Adipocyte (in vitro differentiated cells): Measurements from ENCODE around the gene ATIC.

ENCODE experiments used
- DNase-seq: peaks from one replicate; pipeline ENCODE4 v3.0.0-alpha.2; 2015; ENCODE audit warnings: low read depth
- H3K27me3 ChIP-seq: replicated peaks from 2 replicates; pipeline ENCODE4 v1.7.0; 2013; ENCODE audit warnings: mild to moderate bottlenecking, low read length, moderate library complexity; ENCODE audit not compliant: control insufficient read depth, insufficient read depth
- H3K36me3 ChIP-seq: 2 replicates; pipeline ENCODE4 v1.7.0; 2013; ENCODE audit warnings: low read length, mild to moderate bottlenecking, moderate library complexity; ENCODE audit not compliant: control insufficient read depth, insufficient read depth, severe bottlenecking
- H3K4me1 ChIP-seq: 2 replicates; pipeline ENCODE4 v1.7.0; 2013; ENCODE audit warnings: mild to moderate bottlenecking, low read length, moderate library complexity; ENCODE audit not compliant: control insufficient read depth, insufficient read depth
- H3K4me3 ChIP-seq: 2 replicates; pipeline ENCODE4 v1.7.0; 2013; ENCODE audit warnings: mild to moderate bottlenecking, low read length, moderate library complexity
- H3K9ac ChIP-seq: 2 replicates; pipeline ENCODE4 v1.7.0; 2013; ENCODE audit warnings: mild to moderate bottlenecking, low read length, moderate library complexity
- H3K9me3 ChIP-seq: 2 replicates; pipeline ENCODE4 v1.7.0; 2013; ENCODE audit warnings: mild to moderate bottlenecking, low read length, moderate library complexity; ENCODE audit not compliant: control insufficient read depth

The ATIC gene

GRCh38 chr2:215315301-215315700 lies 3.4 kb downstream of the ATIC start:
- H3K27me3 ChIP-seq, result no peaks in the 10 kb centered on the region
- H3K4me1 ChIP-seq, result peaks cover 12% of the 10 kb centered on the region
- no peak for DNase-seq
- peaks cover 26% of the 10 kb centered on the region for H3K36me3 ChIP-seq
- H3K4me3 ChIP-seq, result no peak overlapping the region
- H3K9me3 ChIP-seq, result no peaks in the 10 kb centered on the region
- H3K9ac ChIP-seq, result no peak overlapping the region

- Histone ChIP-seq H3K4me1 (peaks cover 12% of the 10 kb centered on the region), H3K36me3 (peaks cover 34% of the 10 kb centered on the region), H3K9ac (no peak overlapping the region), H3K27me3 (no peaks in the 10 kb centered on the region), H3K9me3 (no peaks in the 10 kb centered on the region), H3K4me3 (no peak overlapping the region)
- DNase-seq, result no peak
These were observed 4.5 kb downstream of the ATIC start for GRCh38 chr2:215316336-215316735.

GRCh38 chr2:215319500-215319899 lies 7.6 kb downstream of the ATIC start:
- no peaks in the 10 kb centered on the region for H3K9me3 ChIP-seq
- H3K27me3 ChIP-seq, result no peaks in the 10 kb centered on the region
- no peak overlapping the region for H3K9ac ChIP-seq
- DNase-seq, result no peak
- peaks cover 53% of the 10 kb centered on the region for H3K36me3 ChIP-seq
- H3K4me3 ChIP-seq, result no peak overlapping the region
- H3K4me1 ChIP-seq, result no peaks in the 10 kb centered on the region

GRCh38 chr2:215320102-215320501 lies 8.2 kb downstream of the ATIC start:
- peak; percentile 40 for DNase-seq
- Histone ChIP-seq H3K9ac (no peak overlapping the region), H3K9me3 (no peaks in the 10 kb centered on the region), H3K36me3 (peaks cover 53% of the 10 kb centered on the region), H3K4me1 (no peaks in the 10 kb centered on the region), H3K4me3 (no peak overlapping the region), H3K27me3 (no peaks in the 10 kb centered on the region)

GRCh38 chr2:215320679-215321078 lies 8.8 kb downstream of the ATIC start:
- peaks cover 54% of the 10 kb centered on the region for H3K36me3 ChIP-seq
- no peak overlapping the region for H3K4me3 ChIP-seq
- DNase-seq, result no peak
- no peaks in the 10 kb centered on the region for H3K4me1 ChIP-seq
- no peak overlapping the region for H3K9ac ChIP-seq
- no peaks in the 10 kb centered on the region for H3K27me3 ChIP-seq
- no peaks in the 10 kb centered on the region for H3K9me3 ChIP-seq

GRCh38 chr2:215324811-215325210 lies 13.0 kb downstream of the ATIC start:
- Histone ChIP-seq H3K4me3 (no peak overlapping the region), H3K4me1 (peaks cover 14% of the 10 kb centered on the region), H3K36me3 (peaks cover 65% of the 10 kb centered on the region), H3K9ac (no peak overlapping the region), H3K27me3 (no peaks in the 10 kb centered on the region), H3K9me3 (no peaks in the 10 kb centered on the region)
- DNase-seq, result no peak

- DNase-seq, result no peak
- no peak overlapping the region for H3K9ac ChIP-seq
- H3K4me3 ChIP-seq, result no peak overlapping the region
- peaks cover 20% of the 10 kb centered on the region for H3K4me1 ChIP-seq
- no peaks in the 10 kb centered on the region for H3K9me3 ChIP-seq
- H3K36me3 ChIP-seq, result peaks cover 70% of the 10 kb centered on the region
- no peaks in the 10 kb centered on the region for H3K27me3 ChIP-seq
These were observed 16.2 kb downstream of the ATIC start for GRCh38 chr2:215328066-215328465.

- Histone ChIP-seq H3K4me1 (peaks cover 20% of the 10 kb centered on the region), H3K36me3 (peaks cover 80% of the 10 kb centered on the region), H3K4me3 (no peak overlapping the region), H3K9ac (no peak overlapping the region), H3K9me3 (no peaks in the 10 kb centered on the region), H3K27me3 (no peaks in the 10 kb centered on the region)
- no peak for DNase-seq
These were observed 21.2 kb downstream of the ATIC start for GRCh38 chr2:215332872-215333595.

- H3K36me3 ChIP-seq, result peaks cover 93% of the 10 kb centered on the region
These were observed 27.2 kb downstream of the ATIC start for GRCh38 chr2:215338883-215339679.

GRCh38 chr2:215347878-215348277 lies 36.0 kb downstream of the ATIC start:
- Histone ChIP-seq H3K9me3 (no peaks in the 10 kb centered on the region), H3K27me3 (no peaks in the 10 kb centered on the region), H3K9ac (no peak overlapping the region), H3K36me3 (peaks cover 73% of the 10 kb centered on the region), H3K4me3 (no peak overlapping the region), H3K4me1 (peaks cover 11% of the 10 kb centered on the region)
- peak; percentile 68 for DNase-seq

More at GRCh38 chr2:215338883-215339679, 27.2 kb downstream of the ATIC start:
- no peaks in the 10 kb centered on the region for H3K9me3 ChIP-seq
- no peak for DNase-seq
- H3K9ac ChIP-seq, result no peak overlapping the region
- no peaks in the 10 kb centered on the region for H3K27me3 ChIP-seq
- H3K4me3 ChIP-seq, result no peak overlapping the region
- no peaks in the 10 kb centered on the region for H3K4me1 ChIP-seq

GRCh38 chr2:215352602-215353001 lies 40.7 kb downstream of the ATIC start:
- no peaks in the 10 kb centered on the region for H3K9me3 ChIP-seq
- H3K4me3 ChIP-seq, result no peak overlapping the region
- peaks cover 6% of the 10 kb centered on the region for H3K4me1 ChIP-seq
- DNase-seq, result no peak
- H3K36me3 ChIP-seq, result peaks cover 29% of the 10 kb centered on the region
- H3K9ac ChIP-seq, result no peak overlapping the region
- H3K27me3 ChIP-seq, result no peaks in the 10 kb centered on the region
